Stomach (tissue), 9 donors: Measurements from ENCODE around the gene TBC1D10B. TPM values are rescaled to one million over a fixed set of nuclear protein-coding genes. Genes with fewer than 3 reads are reported as not detected.

Experiments used
- DNase-seq, 2 donors: peaks; one replicate each; pipeline versions ENCODE4 v3.0.0 to v3.0.0-alpha.2; 2013 to 2019
- H3K27ac ChIP-seq, 5 donors: fragments of 200-600 bp in 4 of 5; sonication (generic) in 4 of 5; one replicate each; pipeline ENCODE4 v1.5.1; 2013 to 2019; ENCODE audit warnings: mild to moderate bottlenecking in 1 of 5, moderate library complexity in 1 of 5
- H3K27me3 ChIP-seq, 3 donors: fragments of 200-600 bp; sonication (generic); one replicate each; pipeline ENCODE4 v1.5.1; 2017 to 2019; ENCODE audit warnings: mixed run types in 1 of 3
- H3K36me3 ChIP-seq, 4 donors: fragments of 200-600 bp; sonication (generic); 1 replicate in 3 of 4; 2 replicates in 1 of 4; pipeline ENCODE4 v1.5.1; 2016 to 2019
- H3K4me1 ChIP-seq, 4 donors: fragments of 200-600 bp; sonication (generic); one replicate each; pipeline ENCODE4 v1.5.1; 2016 to 2019
- H3K4me3 ChIP-seq, 4 donors: fragments of 200-600 bp; sonication (generic) in 3 of 4; one replicate each; pipeline ENCODE4 v1.5.1; 2016 to 2019; ENCODE audit warnings: mild to moderate bottlenecking in 1 of 4
- H3K9me3 ChIP-seq, 4 donors: fragments of 200-600 bp; sonication (generic); one replicate each; pipeline ENCODE4 v1.5.1; 2016 to 2019
- EP300 ChIP-seq: sonication (generic); formaldehyde crosslinking; IDR thresholded peaks from one replicate; pipeline ENCODE4 v1.6.1; 2017; ENCODE audit warnings: antibody characterized with exemption
- POLR2A ChIP-seq, 4 donors: fragments of 450-650 bp; IDR thresholded peaks; one replicate each; pipeline ENCODE4 v1.6.1; 2016; ENCODE audit warnings: antibody characterized with exemption in 4 of 4, control low read depth in 2 of 4, mild to moderate bottlenecking in 1 of 4, moderate library complexity in 1 of 4
- POLR2AphosphoS5 ChIP-seq, 3 donors: sonication (generic); formaldehyde crosslinking; IDR thresholded peaks; one replicate each; pipeline ENCODE4 v1.6.1; 2016; ENCODE audit warnings: antibody characterized with exemption in 3 of 3
- WGBS, 5 donors: extraction: QIAGEN DNeasy Blood & Tissue Kit in 3 of 5; methylation state at CpG; one replicate each; pipeline versions ENCODE4 v1.1.5 to v1.1.7; 2013 to 2018; 5-methylcytosine and 5-hydroxymethylcytosine counted together
- intact Hi-C: fragments of 100-400 bp; cut with DNase I; formaldehyde crosslinking; loops from one replicate; pipeline ENCODE4 v1.15.1; 2023; ENCODE audit warnings: low total_unique reads
- polyA plus RNA-seq, 3 donors: library from polyadenylated mRNA; stranded (reverse); fragments of 200-250 nt; gene quantifications; one replicate each; pipeline ENCODE4 v1.2.3, GENCODE V29; 2013
- total RNA-seq, 5 donors: library from RNA; depleted of rRNA; stranded (reverse); fragments of >200 nt; gene quantifications; one replicate each; pipeline versions ENCODE4 v1.1.0 to v1.2.3, GENCODE V29; 2014 to 2016
- TF ChIP-seq, protein P1 (sequence below), 7 experiments: fragments of 450-650 bp in 4 of 7; fragments of 200-600 bp in 3 of 7; sonication (generic) in 3 of 7; IDR thresholded peaks; one replicate each; pipeline ENCODE4 v1.5.1; 2016 to 2019; ENCODE audit warnings: antibody characterized with exemption in 7 of 7, control low read depth in 2 of 7, mild to moderate bottlenecking in 1 of 7
- donor health status: healthy with polysubstance abuse.
- donor health status: Bipolar disorder and iron deficiency.
- donor health status: healthy.

TBC1D10B gene
- total and polyA plus RNA-seq, 8 donors: 20.5 to 89.2 (median 27.1) TPM

DNA sequence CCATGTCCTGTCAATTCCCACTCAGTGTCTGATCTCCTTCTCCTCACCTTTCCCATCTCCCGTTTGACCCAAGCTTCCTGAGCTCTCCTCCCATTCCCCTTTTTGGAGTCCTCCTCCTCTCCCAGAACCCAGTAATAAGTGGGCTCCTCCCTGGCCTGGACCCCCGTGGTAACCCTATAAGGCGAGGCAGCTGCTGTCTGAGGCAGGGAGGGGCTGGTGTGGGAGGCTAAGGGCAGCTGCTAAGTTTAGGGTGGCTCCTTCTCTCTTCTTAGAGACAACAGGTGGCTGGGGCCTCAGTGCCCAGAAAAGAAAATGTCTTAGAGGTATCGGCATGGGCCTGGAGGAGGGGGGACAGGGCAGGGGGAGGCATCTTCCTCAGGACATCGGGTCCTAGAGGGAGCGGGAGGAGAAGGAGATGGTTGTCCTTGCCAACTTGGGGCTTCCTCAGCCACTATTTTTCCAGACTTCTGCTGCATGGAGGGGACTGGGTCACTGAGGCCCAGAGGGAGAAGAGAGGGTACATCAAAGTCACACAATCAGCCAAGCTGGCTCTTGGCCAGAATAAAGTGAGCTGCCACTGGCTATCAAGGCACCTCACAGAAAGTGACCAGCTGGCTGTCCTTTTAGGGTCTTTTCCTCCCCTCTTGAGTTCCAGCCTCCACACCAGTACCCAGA, 1.9 kb upstream of the TBC1D10B start:
- peak overlapping the region in 4 of 5 donors; percentile 82 to 93 (median 90) for H3K27ac ChIP-seq
- 69 to 79% (median 74%) methylated on average over 6 of the region's 6 CpGs for WGBS, 5 donors
- peaks cover 28 to 37% (median 34%) of the 10 kb centered on the region in 4 donors for H3K4me1 ChIP-seq
- no peaks in the 10 kb centered on the region for H3K9me3 ChIP-seq
- TF ChIP-seq EP300: no peak
- TF ChIP-seq, protein P1, sequence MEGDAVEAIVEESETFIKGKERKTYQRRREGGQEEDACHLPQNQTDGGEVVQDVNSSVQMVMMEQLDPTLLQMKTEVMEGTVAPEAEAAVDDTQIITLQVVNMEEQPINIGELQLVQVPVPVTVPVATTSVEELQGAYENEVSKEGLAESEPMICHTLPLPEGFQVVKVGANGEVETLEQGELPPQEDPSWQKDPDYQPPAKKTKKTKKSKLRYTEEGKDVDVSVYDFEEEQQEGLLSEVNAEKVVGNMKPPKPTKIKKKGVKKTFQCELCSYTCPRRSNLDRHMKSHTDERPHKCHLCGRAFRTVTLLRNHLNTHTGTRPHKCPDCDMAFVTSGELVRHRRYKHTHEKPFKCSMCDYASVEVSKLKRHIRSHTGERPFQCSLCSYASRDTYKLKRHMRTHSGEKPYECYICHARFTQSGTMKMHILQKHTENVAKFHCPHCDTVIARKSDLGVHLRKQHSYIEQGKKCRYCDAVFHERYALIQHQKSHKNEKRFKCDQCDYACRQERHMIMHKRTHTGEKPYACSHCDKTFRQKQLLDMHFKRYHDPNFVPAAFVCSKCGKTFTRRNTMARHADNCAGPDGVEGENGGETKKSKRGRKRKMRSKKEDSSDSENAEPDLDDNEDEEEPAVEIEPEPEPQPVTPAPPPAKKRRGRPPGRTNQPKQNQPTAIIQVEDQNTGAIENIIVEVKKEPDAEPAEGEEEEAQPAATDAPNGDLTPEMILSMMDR (IDR thresholded peaks at IDR 0.05): no peak
- no peak for TF ChIP-seq POLR2AphosphoS5 (IDR thresholded peaks at IDR 0.05)
- no peak for TF ChIP-seq POLR2A (IDR thresholded peaks at IDR 0.05)
- intact Hi-C loops: no loop called here
- no peaks in the 10 kb centered on the region for H3K36me3 ChIP-seq
- H3K27me3 ChIP-seq: no peaks in the 10 kb centered on the region
- H3K4me3 ChIP-seq: no peak overlapping the region
- DNase-seq: no peak

DNA sequence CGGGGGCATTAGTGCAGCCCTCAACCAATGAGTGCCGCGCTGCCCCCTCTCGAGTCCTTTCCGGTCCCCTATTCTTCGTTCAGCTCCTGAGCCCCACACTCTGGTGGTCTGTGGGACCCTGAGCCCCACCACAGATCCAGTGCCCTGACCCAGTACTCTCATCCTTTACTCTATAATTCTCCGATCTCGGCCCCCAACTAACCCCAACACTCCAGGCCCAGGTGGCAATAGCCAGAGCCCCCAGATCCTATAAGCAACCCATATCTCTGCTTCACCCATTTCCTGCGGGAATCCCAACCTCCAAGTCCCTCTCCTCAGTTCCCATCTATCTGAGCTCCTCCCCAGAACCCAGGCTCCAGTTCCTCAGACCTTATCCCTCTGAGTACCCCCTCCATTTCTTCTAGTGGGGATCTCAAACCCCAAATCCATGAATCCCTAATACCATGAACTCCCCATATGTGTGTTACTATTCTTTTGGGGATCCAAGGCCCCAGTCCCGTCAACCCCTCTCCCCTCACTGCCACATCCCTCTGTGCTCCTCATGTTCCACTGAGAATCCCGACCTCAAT, 1.0 kb upstream of the TBC1D10B start:
- Histone ChIP-seq H3K9me3 (no peaks in the 10 kb centered on the region), H3K27ac (peak overlapping the region; percentile 82 to 93 (median 90)), H3K36me3 (peaks cover 0 to 6% (median 4%) of the 10 kb centered on the region in 4 donors), H3K4me3 (peak overlapping the region; percentile 44 to 50 (median 46)), H3K27me3 (no peaks in the 10 kb centered on the region), H3K4me1 (peaks cover 29 to 42% (median 35%) of the 10 kb centered on the region in 4 donors)
- DNase-seq: no peak
- WGBS, 5 donors: 21 to 44% (median 24%) methylated on average over 7 to 11 of the region's 11 CpGs
- TF ChIP-seq POLR2AphosphoS5 (IDR thresholded peaks at IDR 0.05): no peak
- TF ChIP-seq EP300: no peak
- TF ChIP-seq, protein P1 (IDR thresholded peaks at IDR 0.05): no peak
- TF ChIP-seq POLR2A (IDR thresholded peaks at IDR 0.05): no peak
- intact Hi-C loops: no loop called here

DNA sequence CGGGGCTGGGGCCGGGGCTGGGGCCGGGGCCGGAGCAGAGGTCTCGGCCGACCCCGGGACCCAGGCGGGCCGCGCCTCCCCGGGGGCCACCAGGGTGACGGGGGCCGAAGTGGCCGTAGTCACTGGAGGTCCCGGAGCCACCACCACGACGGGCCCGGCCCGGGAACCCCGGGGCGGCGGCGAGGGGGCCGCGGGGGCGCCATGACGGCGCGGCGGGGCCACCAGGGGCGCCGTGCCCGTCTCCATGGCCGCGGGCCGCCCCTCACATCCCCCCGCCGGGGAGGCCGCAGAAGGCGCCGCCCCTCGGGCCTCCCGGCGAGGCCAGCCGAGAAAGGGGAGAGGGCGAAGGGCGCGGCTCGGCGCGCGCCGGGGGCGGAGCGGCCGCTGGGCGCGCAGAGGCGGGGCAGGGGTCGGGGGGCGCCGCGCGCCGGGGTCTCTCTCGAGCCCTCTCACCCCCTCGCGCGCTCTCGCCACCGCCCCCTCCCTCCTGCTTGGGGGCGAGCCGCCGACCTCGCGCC, 297 bp downstream of the TBC1D10B start:
- H3K27me3 ChIP-seq: no peaks in the 10 kb centered on the region
- TF ChIP-seq POLR2AphosphoS5 (IDR thresholded peaks at IDR 0.05): no peak
- TF ChIP-seq, protein P1 (IDR thresholded peaks at IDR 0.05): peak in 1 of 7 experiments; percentile 11
- WGBS, 5 donors: 0 to 1% (median 1%) methylated on average over 32 to 76 of the region's 76 CpGs
- peaks cover 5 to 19% (median 17%) of the 10 kb centered on the region in 4 donors for H3K36me3 ChIP-seq
- intact Hi-C loops: loop anchor here (10.0 kb wide), 1 partner anchor 45 kb away; no protein-coding TSS in a partner anchor
- H3K27ac ChIP-seq: peak overlapping the region; percentile 66 to 97 (median 84)
- peaks cover 33 to 55% (median 42%) of the 10 kb centered on the region in 4 donors for H3K4me1 ChIP-seq
- peak overlapping the region; percentile 86 to 98 (median 94) for H3K4me3 ChIP-seq
- no peak for DNase-seq
- no peaks in the 10 kb centered on the region for H3K9me3 ChIP-seq

DNA sequence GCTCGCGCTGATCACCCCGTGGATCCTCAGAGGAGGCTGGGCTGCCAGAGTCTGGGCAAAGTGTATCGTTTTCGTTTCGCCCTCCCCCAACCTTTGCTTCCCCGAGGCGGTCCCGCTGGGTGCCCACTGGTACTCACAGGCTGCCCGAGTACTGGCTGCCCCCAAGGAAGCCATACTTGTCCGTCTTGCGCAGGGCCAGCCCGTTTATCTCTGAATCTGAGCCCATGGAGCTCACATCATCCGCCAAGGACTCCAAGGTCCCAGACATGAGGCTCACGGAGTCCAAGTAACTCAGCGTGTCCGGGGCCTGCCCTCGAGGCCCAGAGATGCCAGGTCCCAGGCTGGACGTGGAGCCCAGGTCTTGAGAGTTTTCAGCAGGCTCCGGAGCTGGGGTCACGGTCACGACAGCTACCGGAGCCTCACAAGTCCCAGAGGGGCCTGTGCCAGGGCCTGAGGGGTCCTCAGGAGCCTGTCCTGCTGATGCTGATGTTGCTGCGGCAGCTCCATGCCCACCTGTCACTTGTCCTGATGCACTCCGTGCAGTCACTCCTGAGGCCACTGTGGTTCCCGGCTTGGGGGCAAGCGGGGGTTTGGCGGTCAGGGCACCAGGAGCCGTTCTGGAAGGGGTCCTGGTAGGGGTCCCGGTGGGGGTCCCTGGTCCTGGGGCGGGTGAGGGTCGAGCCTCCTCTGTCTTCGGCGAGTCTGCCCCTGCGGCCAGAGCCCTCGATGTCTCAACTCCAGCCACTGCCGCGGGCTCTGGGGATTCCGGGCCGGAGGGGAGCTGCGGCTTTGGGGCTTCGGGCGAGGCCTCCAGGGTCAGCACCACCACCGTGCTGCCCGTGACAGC, 980 bp downstream of the TBC1D10B start:
- no peaks in the 10 kb centered on the region for H3K27me3 ChIP-seq
- H3K27ac ChIP-seq: peak overlapping the region; percentile 66 to 97 (median 84)
- H3K4me1 ChIP-seq: peaks cover 33 to 62% (median 44%) of the 10 kb centered on the region in 4 donors
- intact Hi-C loops: loop anchor here (10.0 kb wide), 1 partner anchor 45 kb away; no protein-coding TSS in a partner anchor
- no peak for DNase-seq
- H3K9me3 ChIP-seq: no peaks in the 10 kb centered on the region
- peaks cover 12 to 26% (median 24%) of the 10 kb centered on the region in 4 donors for H3K36me3 ChIP-seq
- no peak for TF ChIP-seq EP300
- TF ChIP-seq, protein P1 (IDR thresholded peaks at IDR 0.05): no peak
- no peak for TF ChIP-seq POLR2AphosphoS5 (IDR thresholded peaks at IDR 0.05)
- 0 to 1% (median 1%) methylated on average over 14 to 45 of the region's 45 CpGs for WGBS, 5 donors
- H3K4me3 ChIP-seq: peak overlapping the region; percentile 86 to 98 (median 94)
